ENCODE measurements around the gene MYO5C.

The MYO5C gene

GRCh38 chr15:52208306-52208946 is 87.2 kb downstream of the MYO5C start:
- peak; percentile 70 for DNase-seq (ENCODE audit: low read depth)

- no peak for DNase-seq (ENCODE audit: low read depth)
Observed at GRCh38 chr15:52207191-52207590, 88.4 kb downstream of the MYO5C start.

GRCh38 chr15:52206446-52206845 is 89.2 kb downstream of the MYO5C start:
- DNase-seq (ENCODE audit: low read depth) = no peak

GRCh38 chr15:52204657-52205056 is 90.9 kb downstream of the MYO5C start:
- DNase-seq (ENCODE audit: low read depth) = no peak

GRCh38 chr15:52200831-52201365 is 94.7 kb downstream of the MYO5C start:
- no peak for DNase-seq (ENCODE audit: low read depth)

GRCh38 chr15:52199271-52199670 is 96.3 kb downstream of the MYO5C start:
- no peak for DNase-seq (ENCODE audit: low read depth)

- DNase-seq (ENCODE audit: low read depth) = no peak
Observed at GRCh38 chr15:52196891-52197290, 98.7 kb downstream of the MYO5C start.

GRCh38 chr15:52193791-52194190 is 101.8 kb downstream of the MYO5C start:
- DNase-seq (ENCODE audit: low read depth) = no peak

- DNase-seq (ENCODE audit: low read depth) = no peak
Observed at GRCh38 chr15:52193321-52193720, 102.3 kb downstream of the MYO5C start.

- DNase-seq (ENCODE audit: low read depth) = no peak
Observed at GRCh38 chr15:52191207-52191606, 104.4 kb downstream of the MYO5C start, which contains the start of gene GNB5. Gene GNB5, minus strand, starts transcription at chr15:52191392. Its CDS starts 6,716 bp downstream, at chr15:52184676.

GRCh38 chr15:52186651-52187486 is 108.7 kb downstream of the MYO5C start:
- peak; percentile 50 for DNase-seq (ENCODE audit: low read depth)

- DNase-seq (ENCODE audit: low read depth) = no peak
Observed at GRCh38 chr15:52185151-52185561, 110.4 kb downstream of the MYO5C start.

GRCh38 chr15:52184721-52185120 is 110.9 kb downstream of the MYO5C start:
- no peak for DNase-seq (ENCODE audit: low read depth)

- DNase-seq (ENCODE audit: low read depth) = peak; percentile 44
Observed at GRCh38 chr15:52183562-52184173, 111.9 kb downstream of the MYO5C start.

GRCh38 chr15:52181938-52182780 is 113.4 kb downstream of the MYO5C start:
- no peak for DNase-seq (ENCODE audit: low read depth)

- DNase-seq (ENCODE audit: low read depth) = no peak
Observed at GRCh38 chr15:52180851-52181450, 114.7 kb downstream of the MYO5C start.

GRCh38 chr15:52180196-52180835 is 115.3 kb downstream of the MYO5C start:
- no peak for DNase-seq (ENCODE audit: low read depth)

- DNase-seq (ENCODE audit: low read depth) = peak; percentile 85
Observed at GRCh38 chr15:52179278-52180195, 116.1 kb downstream of the MYO5C start.

- DNase-seq (ENCODE audit: low read depth) = no peak
Observed at GRCh38 chr15:52178765-52179164, 116.8 kb downstream of the MYO5C start.

GRCh38 chr15:52172869-52173268 is 122.7 kb downstream of the MYO5C start:
- no peak for DNase-seq (ENCODE audit: low read depth)

All from iris pigment epithelial cell (primary cell).